ES-I3 (cell line): Measurements from ENCODE around the gene SYNDIG1.

Experiments used
- H3K36me3 ChIP-seq: 2 replicates; pipeline ENCODE4 v1.6.1; 2013; ENCODE audit warnings: mild to moderate bottlenecking, low read length, control low read depth, moderate library complexity; ENCODE audit not compliant: insufficient read depth
- H3K4me1 ChIP-seq: 2 replicates; pipeline ENCODE4 v1.6.1; 2013; ENCODE audit warnings: mild to moderate bottlenecking, control low read depth, low read length; ENCODE audit not compliant: insufficient read depth
- H3K9ac ChIP-seq: 2 replicates; pipeline ENCODE4 v1.6.1; 2013; ENCODE audit warnings: low read depth, mild to moderate bottlenecking, low read length, moderate library complexity
- H3K9me3 ChIP-seq: 2 replicates; pipeline ENCODE4 v1.6.1; 2013; ENCODE audit warnings: mild to moderate bottlenecking, low read length, moderate library complexity; ENCODE audit not compliant: control insufficient read depth, insufficient read depth

SYNDIG1 gene

GRCh38 chr20:24452498-24453127 lies 16.8 kb upstream of the SYNDIG1 start:
- H3K4me1 ChIP-seq = peaks cover 8% of the 10 kb centered on the region; the same call in 1 of the 2 replicates
- no peak overlapping the region for H3K9ac ChIP-seq
- H3K36me3 ChIP-seq = no peaks in the 10 kb centered on the region
- H3K9me3 ChIP-seq = no peaks in the 10 kb centered on the region

GRCh38 chr20:24453869-24454268 lies 15.6 kb upstream of the SYNDIG1 start:
- Histone ChIP-seq H3K9ac (no peak overlapping the region), H3K4me1 (peaks cover 8% of the 10 kb centered on the region; the same call in 1 of the 2 replicates), H3K36me3 (no peaks in the 10 kb centered on the region), H3K9me3 (no peaks in the 10 kb centered on the region)

GRCh38 chr20:24455081-24455480 lies 14.3 kb upstream of the SYNDIG1 start:
- H3K9ac ChIP-seq = no peak overlapping the region
- no peaks in the 10 kb centered on the region for H3K36me3 ChIP-seq
- H3K9me3 ChIP-seq = no peaks in the 10 kb centered on the region
- peaks cover 8% of the 10 kb centered on the region; the same call in 1 of the 2 replicates for H3K4me1 ChIP-seq

GRCh38 chr20:24456398-24456781 lies 13.0 kb upstream of the SYNDIG1 start:
- H3K9ac ChIP-seq = no peak overlapping the region
- peaks cover 12% of the 10 kb centered on the region; the same call in 1 of the 2 replicates for H3K4me1 ChIP-seq
- H3K36me3 ChIP-seq = no peaks in the 10 kb centered on the region
- no peaks in the 10 kb centered on the region for H3K9me3 ChIP-seq

- H3K36me3 ChIP-seq = no peaks in the 10 kb centered on the region
- H3K9me3 ChIP-seq = no peaks in the 10 kb centered on the region
- H3K4me1 ChIP-seq = peaks cover 32% of the 10 kb centered on the region
- no peak overlapping the region for H3K9ac ChIP-seq
These were observed 11.0 kb upstream of the SYNDIG1 start for GRCh38 chr20:24458436-24458835.

- Histone ChIP-seq H3K36me3 (no peaks in the 10 kb centered on the region), H3K4me1 (peaks cover 34% of the 10 kb centered on the region), H3K9me3 (no peaks in the 10 kb centered on the region), H3K9ac (no peak overlapping the region)
These were observed 9.7 kb upstream of the SYNDIG1 start for GRCh38 chr20:24459733-24460132.

- Histone ChIP-seq H3K9me3 (no peaks in the 10 kb centered on the region), H3K9ac (no peak overlapping the region), H3K4me1 (peaks cover 28% of the 10 kb centered on the region), H3K36me3 (no peaks in the 10 kb centered on the region)
These were observed 8.7 kb upstream of the SYNDIG1 start for GRCh38 chr20:24460712-24461111.

GRCh38 chr20:24461848-24462247 lies 7.6 kb upstream of the SYNDIG1 start:
- H3K9me3 ChIP-seq = no peaks in the 10 kb centered on the region
- no peaks in the 10 kb centered on the region for H3K36me3 ChIP-seq
- no peak overlapping the region for H3K9ac ChIP-seq
- peaks cover 26% of the 10 kb centered on the region for H3K4me1 ChIP-seq

- no peak overlapping the region for H3K9ac ChIP-seq
- H3K4me1 ChIP-seq = peaks cover 26% of the 10 kb centered on the region
- H3K36me3 ChIP-seq = no peaks in the 10 kb centered on the region
- H3K9me3 ChIP-seq = no peaks in the 10 kb centered on the region
These were observed 6.9 kb upstream of the SYNDIG1 start for GRCh38 chr20:24462460-24463010.

GRCh38 chr20:24465159-24465558 lies 4.3 kb upstream of the SYNDIG1 start:
- H3K4me1 ChIP-seq = peaks cover 30% of the 10 kb centered on the region

GRCh38 chr20:24465730-24466129 lies 3.7 kb upstream of the SYNDIG1 start:
- no peak overlapping the region for H3K9ac ChIP-seq
- no peaks in the 10 kb centered on the region for H3K9me3 ChIP-seq
- peaks cover 30% of the 10 kb centered on the region for H3K4me1 ChIP-seq

More at GRCh38 chr20:24465159-24465558, 4.3 kb upstream of the SYNDIG1 start:
- Histone ChIP-seq H3K9me3 (no peaks in the 10 kb centered on the region), H3K36me3 (no peaks in the 10 kb centered on the region), H3K9ac (no peak overlapping the region)

GRCh38 chr20:24468401-24469115 lies 871 bp upstream of the SYNDIG1 start:
- peak overlapping the region; percentile 75 for H3K9ac ChIP-seq
- peaks cover 8% of the 10 kb centered on the region for H3K4me1 ChIP-seq
- no peaks in the 10 kb centered on the region for H3K36me3 ChIP-seq
- no peaks in the 10 kb centered on the region for H3K9me3 ChIP-seq

More at GRCh38 chr20:24465730-24466129, 3.7 kb upstream of the SYNDIG1 start:
- no peaks in the 10 kb centered on the region for H3K36me3 ChIP-seq

- no peaks in the 10 kb centered on the region for H3K36me3 ChIP-seq
- peaks cover 7% of the 10 kb centered on the region for H3K4me1 ChIP-seq
- peak overlapping the region; percentile 75 for H3K9ac ChIP-seq
- no peaks in the 10 kb centered on the region for H3K9me3 ChIP-seq
These were observed 691 bp downstream of the SYNDIG1 start for GRCh38 chr20:24469894-24470745.
